Measurements from ENCODE around the gene CAPN1.

Gene CAPN1

GRCh38 chr11:65160643-65161042 lies 21.1 kb upstream of the CAPN1 start:
- no peak overlapping the region for H3K27ac ChIP-seq
- TF ChIP-seq, protein P1, sequence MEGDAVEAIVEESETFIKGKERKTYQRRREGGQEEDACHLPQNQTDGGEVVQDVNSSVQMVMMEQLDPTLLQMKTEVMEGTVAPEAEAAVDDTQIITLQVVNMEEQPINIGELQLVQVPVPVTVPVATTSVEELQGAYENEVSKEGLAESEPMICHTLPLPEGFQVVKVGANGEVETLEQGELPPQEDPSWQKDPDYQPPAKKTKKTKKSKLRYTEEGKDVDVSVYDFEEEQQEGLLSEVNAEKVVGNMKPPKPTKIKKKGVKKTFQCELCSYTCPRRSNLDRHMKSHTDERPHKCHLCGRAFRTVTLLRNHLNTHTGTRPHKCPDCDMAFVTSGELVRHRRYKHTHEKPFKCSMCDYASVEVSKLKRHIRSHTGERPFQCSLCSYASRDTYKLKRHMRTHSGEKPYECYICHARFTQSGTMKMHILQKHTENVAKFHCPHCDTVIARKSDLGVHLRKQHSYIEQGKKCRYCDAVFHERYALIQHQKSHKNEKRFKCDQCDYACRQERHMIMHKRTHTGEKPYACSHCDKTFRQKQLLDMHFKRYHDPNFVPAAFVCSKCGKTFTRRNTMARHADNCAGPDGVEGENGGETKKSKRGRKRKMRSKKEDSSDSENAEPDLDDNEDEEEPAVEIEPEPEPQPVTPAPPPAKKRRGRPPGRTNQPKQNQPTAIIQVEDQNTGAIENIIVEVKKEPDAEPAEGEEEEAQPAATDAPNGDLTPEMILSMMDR (conservative IDR thresholded peaks at IDR 0.05): no peak
- TF ChIP-seq ZFX (IDR thresholded peaks at IDR 0.05): no peak

DNA sequence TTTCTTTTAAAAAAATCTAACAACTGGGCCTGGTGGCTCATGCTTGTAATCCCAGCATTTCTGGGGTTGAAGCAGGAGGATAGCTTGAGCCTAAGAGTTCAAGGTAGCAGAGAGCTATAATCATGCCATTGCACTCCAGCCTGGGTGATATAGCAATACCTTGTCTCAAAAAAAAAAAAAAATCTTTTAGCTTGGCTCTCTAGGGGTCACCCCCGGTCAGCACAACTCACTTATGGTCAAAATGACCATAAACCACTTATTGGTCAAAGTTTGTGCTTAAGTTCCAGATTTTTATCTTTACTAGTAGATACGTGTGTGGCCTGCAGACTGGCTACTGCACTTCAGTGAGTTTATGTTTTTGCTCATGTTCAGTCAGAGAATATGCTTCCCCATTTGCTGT lies 18.0 kb upstream of the CAPN1 start:
- H3K27ac ChIP-seq: no peak overlapping the region
- TF ChIP-seq ZFX (IDR thresholded peaks at IDR 0.05): no peak
- TF ChIP-seq, protein P1 (conservative IDR thresholded peaks at IDR 0.05): no peak

DNA sequence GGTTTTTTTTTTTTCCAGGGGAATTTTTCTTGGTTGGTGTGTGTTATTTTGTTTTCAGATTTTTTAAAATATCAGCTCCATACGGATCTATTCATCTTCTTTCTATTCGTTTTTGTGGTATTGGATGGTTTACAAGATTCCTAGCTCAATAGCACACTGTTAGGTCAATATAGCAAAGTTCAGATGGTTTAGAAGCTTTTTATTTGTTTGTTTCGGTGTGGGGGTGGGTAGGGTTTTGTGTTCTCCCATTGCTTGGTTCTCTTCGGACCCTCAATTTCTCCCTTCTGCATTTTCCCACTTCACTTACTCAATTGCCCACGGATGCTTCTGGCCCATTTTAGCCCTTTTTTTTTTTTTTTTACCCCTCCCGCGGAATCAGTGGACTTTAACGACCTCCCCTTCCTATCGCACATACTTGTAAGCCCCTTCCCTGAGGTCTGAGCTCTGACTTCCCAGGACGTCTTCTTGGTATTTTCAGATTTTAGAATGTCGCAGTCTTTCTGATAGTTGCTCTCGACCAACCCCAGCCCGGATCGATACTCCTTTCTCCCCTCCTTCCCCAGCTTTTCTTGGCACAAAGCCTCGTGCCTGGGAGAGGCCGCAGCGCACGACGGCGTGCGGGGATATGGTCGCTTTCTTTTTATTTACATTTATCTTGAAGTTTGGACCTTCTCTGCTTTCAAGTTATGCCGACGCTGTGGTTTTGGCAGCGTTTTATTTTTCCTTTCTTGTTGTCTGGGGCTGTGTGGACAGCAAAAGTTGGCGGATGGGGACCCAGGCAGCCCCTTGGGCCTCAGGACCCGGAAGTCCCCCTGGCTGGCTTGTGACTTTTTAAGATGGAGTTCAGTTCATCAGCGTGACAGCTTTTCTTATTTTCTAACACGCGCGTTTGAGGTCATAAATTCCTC lies 16.1 kb upstream of the CAPN1 start:
- H3K27ac ChIP-seq: no peak overlapping the region
- TF ChIP-seq, protein P1 (conservative IDR thresholded peaks at IDR 0.05): no peak
- no peak for TF ChIP-seq ZFX (IDR thresholded peaks at IDR 0.05)

DNA sequence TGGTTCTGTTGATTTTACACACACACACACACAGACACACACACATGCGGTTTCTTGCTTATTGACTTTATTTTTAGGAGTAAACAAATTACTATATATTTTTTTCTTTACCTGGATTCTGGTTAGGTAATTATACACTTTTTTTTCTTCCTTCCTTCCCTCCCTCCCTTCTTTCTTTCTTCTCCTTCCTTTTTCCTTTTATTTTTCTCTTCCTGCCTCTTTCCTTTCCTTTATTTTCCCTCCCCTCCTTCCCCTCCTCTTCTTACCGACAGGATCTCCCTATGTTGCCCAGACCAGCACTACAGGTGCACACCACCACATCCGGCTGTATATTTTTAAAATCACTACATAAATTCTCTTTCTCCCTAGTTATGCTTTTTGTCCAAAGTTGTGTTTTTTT lies 14.8 kb upstream of the CAPN1 start:
- no peak for TF ChIP-seq ZFX (IDR thresholded peaks at IDR 0.05)
- TF ChIP-seq, protein P1 (conservative IDR thresholded peaks at IDR 0.05): no peak
- H3K27ac ChIP-seq: no peak overlapping the region

- no peak overlapping the region for H3K27ac ChIP-seq
- TF ChIP-seq, protein P1 (conservative IDR thresholded peaks at IDR 0.05): no peak
- no peak for TF ChIP-seq ZFX (IDR thresholded peaks at IDR 0.05)
Observed at GRCh38 chr11:65167656-65168055, 14.1 kb upstream of the CAPN1 start.

GRCh38 chr11:65169164-65169641 lies 12.5 kb upstream of the CAPN1 start:
- TF ChIP-seq, protein P1 (conservative IDR thresholded peaks at IDR 0.05): no peak
- no peak for TF ChIP-seq ZFX (IDR thresholded peaks at IDR 0.05)
- no peak overlapping the region for H3K27ac ChIP-seq

GRCh38 chr11:65170058-65170534 lies 11.6 kb upstream of the CAPN1 start, which contains the start of gene SPDYC:
Gene SPDYC, plus strand, starts transcription at chr11:65170233. Its CDS starts 1,125 bp downstream, at chr11:65171358.
- no peak within 1 kb of the TSS for H3K27ac ChIP-seq
- TF ChIP-seq, protein P1 (conservative IDR thresholded peaks at IDR 0.05): no peak
- TF ChIP-seq ZFX (IDR thresholded peaks at IDR 0.05): no peak
